ENCODE measurements around the gene NINJ2. TPM values are rescaled to one million over a fixed set of nuclear protein-coding genes. Genes with fewer than 3 reads are reported as not detected.
"Not testable (repeated sequence)": the region's sequence is repeated elsewhere in the genome, so short reads cannot be mapped to it uniquely, and the experiment has no call there.

NINJ2 gene
- total RNA-seq, 1 experiment from 2014 or later = 0.24 TPM

DNA sequence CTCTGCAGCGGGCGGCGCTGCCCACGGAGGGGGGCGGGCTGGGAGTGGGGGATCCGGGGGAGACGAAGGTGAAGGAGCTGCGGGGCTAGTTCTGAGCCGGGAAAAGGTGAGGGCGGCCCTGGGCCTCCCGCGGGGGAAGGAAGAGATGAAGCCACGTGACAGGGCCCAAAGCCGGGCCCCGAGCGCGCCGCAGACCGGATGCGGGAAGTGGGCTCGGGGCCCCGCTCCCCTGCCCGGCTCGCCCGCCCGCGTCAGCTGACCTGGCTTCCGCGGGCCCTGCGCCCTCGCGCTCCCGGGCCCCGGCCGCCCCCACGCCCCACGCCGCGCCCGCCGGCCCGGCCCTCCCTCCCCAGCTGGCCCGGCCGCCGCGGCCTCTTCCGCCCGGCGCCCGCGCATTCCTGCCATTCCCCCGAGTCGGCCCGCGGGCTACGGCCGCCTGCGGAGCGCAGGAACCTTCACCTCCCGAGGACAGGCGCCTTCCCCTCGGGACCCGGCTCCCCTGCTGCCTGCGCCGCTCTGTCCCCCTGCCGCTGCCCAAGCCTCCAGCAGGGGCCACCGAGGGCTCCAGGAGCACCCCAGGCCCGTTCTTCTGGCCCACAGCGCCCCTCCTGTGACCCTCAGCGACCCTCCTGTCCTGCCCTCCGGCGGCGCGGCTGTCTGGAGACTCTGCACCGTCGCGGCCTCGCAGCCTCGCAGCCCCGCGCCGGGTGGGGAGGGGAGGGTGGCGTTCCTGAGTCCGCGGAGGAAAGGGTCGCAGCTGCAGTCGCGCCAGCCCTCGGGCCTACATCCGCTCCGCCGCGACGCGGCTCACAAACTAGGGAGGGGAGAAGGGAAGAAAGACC is 20.4 kb downstream of the NINJ2 start:
- H3K4ac ChIP-seq (ENCODE audit: low read depth, low read length) = peak overlapping the region; percentile 65; the same call in 1 of the 2 replicates
- TF ChIP-seq, protein P1, sequence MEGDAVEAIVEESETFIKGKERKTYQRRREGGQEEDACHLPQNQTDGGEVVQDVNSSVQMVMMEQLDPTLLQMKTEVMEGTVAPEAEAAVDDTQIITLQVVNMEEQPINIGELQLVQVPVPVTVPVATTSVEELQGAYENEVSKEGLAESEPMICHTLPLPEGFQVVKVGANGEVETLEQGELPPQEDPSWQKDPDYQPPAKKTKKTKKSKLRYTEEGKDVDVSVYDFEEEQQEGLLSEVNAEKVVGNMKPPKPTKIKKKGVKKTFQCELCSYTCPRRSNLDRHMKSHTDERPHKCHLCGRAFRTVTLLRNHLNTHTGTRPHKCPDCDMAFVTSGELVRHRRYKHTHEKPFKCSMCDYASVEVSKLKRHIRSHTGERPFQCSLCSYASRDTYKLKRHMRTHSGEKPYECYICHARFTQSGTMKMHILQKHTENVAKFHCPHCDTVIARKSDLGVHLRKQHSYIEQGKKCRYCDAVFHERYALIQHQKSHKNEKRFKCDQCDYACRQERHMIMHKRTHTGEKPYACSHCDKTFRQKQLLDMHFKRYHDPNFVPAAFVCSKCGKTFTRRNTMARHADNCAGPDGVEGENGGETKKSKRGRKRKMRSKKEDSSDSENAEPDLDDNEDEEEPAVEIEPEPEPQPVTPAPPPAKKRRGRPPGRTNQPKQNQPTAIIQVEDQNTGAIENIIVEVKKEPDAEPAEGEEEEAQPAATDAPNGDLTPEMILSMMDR (conservative IDR thresholded peaks at IDR 0.05) = peak; percentile 62
- no peak overlapping the region for H2BK5ac ChIP-seq (ENCODE audit: insufficient read length, low read length)
- no peak overlapping the region for H2BK120ac ChIP-seq (ENCODE audit: low read depth, low read length, poor library complexity, severe bottlenecking)
- H2AK5ac ChIP-seq (ENCODE audit: insufficient read length, low read length) = no peak overlapping the region
- Mint-ChIP-seq H3K27ac (peak overlapping the region in 1 of 3 experiments; percentile 85; a peak in 3 of 7 replicates), H3K4me3 (peak overlapping the region; percentile 70 to 76), H3K9me3 (no peaks in the 10 kb centered on the region), H3K27me3 (ENCODE audit: low read depth) (peaks cover 2% of the 10 kb centered on the region; the same call in 1 of the 2 replicates), H3K36me3 (ENCODE audit: insufficient read depth in 1 of 3, low read depth in 3 of 3) (no peaks in the 10 kb centered on the region), H3K4me1 (peaks cover 11% of the 10 kb centered on the region in 2 experiments)
- no peaks in the 10 kb centered on the region for H3K27me3 ChIP-seq (ENCODE audit: insufficient read depth, low read length)
- H3K9ac ChIP-seq (ENCODE audit: extremely low read depth, insufficient read length, low read length) = peak overlapping the region; percentile 66
- H3K27ac ChIP-seq (ENCODE audit: insufficient read length, low read depth, low read length) = no peak overlapping the region
- H3K23ac ChIP-seq (ENCODE audit: insufficient read length, low read depth, low read length) = no peak overlapping the region
- H3K4me1 ChIP-seq (ENCODE audit: insufficient read depth, low read length) = no peaks in the 10 kb centered on the region; the same call in 1 of the 2 replicates
- H3K18ac ChIP-seq (ENCODE audit: insufficient read length, low read depth, low read length) = peak overlapping the region; percentile 91
- no peaks in the 10 kb centered on the region for H3K9me3 ChIP-seq (ENCODE audit: control insufficient read depth, low read depth, low read length)
- H4K20me1 ChIP-seq (ENCODE audit: control insufficient read depth, insufficient read depth, insufficient read length) = no peaks in the 10 kb centered on the region
- no peak overlapping the region for H2BK20ac ChIP-seq (ENCODE audit: low read depth, low read length, poor library complexity, severe bottlenecking)
- H3K79me1 ChIP-seq (ENCODE audit: insufficient read depth, low read depth, low read length, poor library complexity, severe bottlenecking) = no peaks in the 10 kb centered on the region
- H3K79me2 ChIP-seq (ENCODE audit: insufficient read depth, low read length) = no peaks in the 10 kb centered on the region
- H3K56ac ChIP-seq (ENCODE audit: insufficient read length, low read depth, low read length) = no peak overlapping the region
- H2BK12ac ChIP-seq (ENCODE audit: insufficient read length, low read depth, low read length) = peak overlapping the region; percentile 40
- H4K5ac ChIP-seq (ENCODE audit: insufficient read length, low read depth, low read length) = peak overlapping the region; percentile 81
- peaks cover 6% of the 10 kb centered on the region for H3K23me2 ChIP-seq (ENCODE audit: insufficient read length, low read depth, low read length, poor library complexity, severe bottlenecking)
- WGBS (ENCODE audit: extremely low coverage, insufficient read length, low lambda C conversion rate) = no CpG with 5 or more reads among the region's 95 CpGs
- H3K4me2 ChIP-seq (ENCODE audit: insufficient read depth, insufficient read length, low read length) = peak overlapping the region; percentile 79
- peak overlapping the region; percentile 91 for H4K91ac ChIP-seq (ENCODE audit: insufficient read length, low read depth, low read length)
- H2AFZ ChIP-seq (ENCODE audit: low read length) = no peak overlapping the region
- DNase-seq = peak; percentile 87
- H3T11ph ChIP-seq (ENCODE audit: low read length) = no peak overlapping the region
- H3K14ac ChIP-seq (ENCODE audit: insufficient read depth, low read length) = peak overlapping the region; percentile 94
- H2BK15ac ChIP-seq (ENCODE audit: low read depth, low read length) = no peak overlapping the region
- no peak overlapping the region for H4K8ac ChIP-seq (replicated peaks; ENCODE audit: insufficient read length, low read depth, low read length)

GRCh38 chr12:641321-641720 is 21.9 kb downstream of the NINJ2 start:
- not testable (repeated sequence) for H3K4me3 Mint-ChIP-seq; H2BK12ac ChIP-seq (ENCODE audit: insufficient read length, low read depth, low read length); H3K79me1 ChIP-seq (ENCODE audit: insufficient read depth, low read depth, low read length, poor library complexity, severe bottlenecking); H3K27me3 Mint-ChIP-seq (ENCODE audit: low read depth); H4K5ac ChIP-seq (ENCODE audit: insufficient read length, low read depth, low read length); H4K20me1 ChIP-seq (ENCODE audit: control insufficient read depth, insufficient read depth, insufficient read length); H3K23ac ChIP-seq (ENCODE audit: insufficient read length, low read depth, low read length); H3K23me2 ChIP-seq (ENCODE audit: insufficient read length, low read depth, low read length, poor library complexity, severe bottlenecking); H3K4me1 ChIP-seq (ENCODE audit: insufficient read depth, low read length); H2BK120ac ChIP-seq (ENCODE audit: low read depth, low read length, poor library complexity, severe bottlenecking); H3K27me3 ChIP-seq (ENCODE audit: insufficient read depth, low read length); H3K4ac ChIP-seq (ENCODE audit: low read depth, low read length); H2AK5ac ChIP-seq (ENCODE audit: insufficient read length, low read length); H3K18ac ChIP-seq (ENCODE audit: insufficient read length, low read depth, low read length); H3K36me3 Mint-ChIP-seq (ENCODE audit: insufficient read depth in 1 of 3, low read depth in 3 of 3); H3K79me2 ChIP-seq (ENCODE audit: insufficient read depth, low read length); H3T11ph ChIP-seq (ENCODE audit: low read length); H4K91ac ChIP-seq (ENCODE audit: insufficient read length, low read depth, low read length); H3K14ac ChIP-seq (ENCODE audit: insufficient read depth, low read length); H2AFZ ChIP-seq (ENCODE audit: low read length); H2BK5ac ChIP-seq (ENCODE audit: insufficient read length, low read length); H3K4me2 ChIP-seq (ENCODE audit: insufficient read depth, insufficient read length, low read length); H3K9ac ChIP-seq (ENCODE audit: extremely low read depth, insufficient read length, low read length); H2BK20ac ChIP-seq (ENCODE audit: low read depth, low read length, poor library complexity, severe bottlenecking); H3K9me3 Mint-ChIP-seq; H3K27ac ChIP-seq (ENCODE audit: insufficient read length, low read depth, low read length); H3K56ac ChIP-seq (ENCODE audit: insufficient read length, low read depth, low read length); H3K9me3 ChIP-seq (ENCODE audit: control insufficient read depth, low read depth, low read length); H4K8ac ChIP-seq (replicated peaks; ENCODE audit: insufficient read length, low read depth, low read length); DNase-seq; H3K27ac Mint-ChIP-seq; H2BK15ac ChIP-seq (ENCODE audit: low read depth, low read length)
- no CpG with 5 or more reads among the region's 11 CpGs for WGBS (ENCODE audit: extremely low coverage, insufficient read length, low lambda C conversion rate)
- H3K4me1 Mint-ChIP-seq = peaks cover 11% of the 10 kb centered on the region in 2 experiments

All from H9 (cell line).